ENCODE data around the gene MYOC.

DNA sequence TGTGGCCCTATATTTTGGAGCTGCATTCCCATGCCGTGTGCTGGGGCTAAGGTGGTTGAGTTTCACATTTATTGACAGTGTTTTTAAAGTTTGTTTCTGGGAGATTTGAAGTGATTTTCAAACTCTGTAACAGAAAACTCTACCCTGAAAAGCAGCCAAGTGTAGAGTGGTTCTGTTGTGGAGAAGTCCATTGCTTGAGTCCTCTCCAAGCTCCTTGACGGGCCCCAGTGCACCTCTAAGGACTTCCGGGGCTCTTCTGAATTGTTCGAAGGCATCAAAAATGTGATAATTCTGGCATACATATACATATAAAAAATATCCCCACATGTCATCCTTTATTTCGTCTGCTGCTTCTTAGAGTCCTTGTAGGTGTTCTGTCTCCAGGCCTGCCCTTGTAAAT lies 25.5 kb downstream of the MYOC start:
- TF ChIP-seq, protein P1, sequence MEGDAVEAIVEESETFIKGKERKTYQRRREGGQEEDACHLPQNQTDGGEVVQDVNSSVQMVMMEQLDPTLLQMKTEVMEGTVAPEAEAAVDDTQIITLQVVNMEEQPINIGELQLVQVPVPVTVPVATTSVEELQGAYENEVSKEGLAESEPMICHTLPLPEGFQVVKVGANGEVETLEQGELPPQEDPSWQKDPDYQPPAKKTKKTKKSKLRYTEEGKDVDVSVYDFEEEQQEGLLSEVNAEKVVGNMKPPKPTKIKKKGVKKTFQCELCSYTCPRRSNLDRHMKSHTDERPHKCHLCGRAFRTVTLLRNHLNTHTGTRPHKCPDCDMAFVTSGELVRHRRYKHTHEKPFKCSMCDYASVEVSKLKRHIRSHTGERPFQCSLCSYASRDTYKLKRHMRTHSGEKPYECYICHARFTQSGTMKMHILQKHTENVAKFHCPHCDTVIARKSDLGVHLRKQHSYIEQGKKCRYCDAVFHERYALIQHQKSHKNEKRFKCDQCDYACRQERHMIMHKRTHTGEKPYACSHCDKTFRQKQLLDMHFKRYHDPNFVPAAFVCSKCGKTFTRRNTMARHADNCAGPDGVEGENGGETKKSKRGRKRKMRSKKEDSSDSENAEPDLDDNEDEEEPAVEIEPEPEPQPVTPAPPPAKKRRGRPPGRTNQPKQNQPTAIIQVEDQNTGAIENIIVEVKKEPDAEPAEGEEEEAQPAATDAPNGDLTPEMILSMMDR (IDR thresholded peaks at IDR 0.05; ENCODE audit: poor library complexity), result no peak
- no peak for TF ChIP-seq EZH2phosphoT487 (IDR thresholded peaks at IDR 0.05; ENCODE audit: low read depth, severe bottlenecking, unreplicated experiment)
- TF ChIP-seq EZH2 (IDR thresholded peaks at IDR 0.05; ENCODE audit: borderline replicate concordance), result no peak
